AG04450 (cell line): Measurements from ENCODE around the gene ROCK2. TPM values are rescaled to one million over a fixed set of nuclear protein-coding genes. Genes with fewer than 3 reads are reported as not detected.

ENCODE experiments used
- CTCF ChIA-PET: fragments of 300-600, 350-600 bp; formaldehyde crosslinking; extraction: SDS; loops from one replicate; lab custom pipeline; 2022; ENCODE audit warnings: antibody characterized with exemption, inconsistent platforms; lab: Charles Lee
- POLR2A ChIA-PET: fragments of 350-600 bp; formaldehyde crosslinking; extraction: SDS; loops from one replicate; lab custom pipeline; 2021; ENCODE audit warnings: antibody characterized with exemption, inconsistent platforms; lab: Yijun Ruan, JAX
- DNase-seq: peaks from one replicate; pipeline ENCODE4 v3.0.0-alpha.2; 2011; ENCODE audit warnings: low read depth, low spot score
- H3K27ac ChIP-seq: one replicate; pipeline ENCODE4 v1.5.1; 2012; ENCODE audit warnings: low read depth, low read length, control low read depth
- H3K27me3 ChIP-seq: one replicate; pipeline ENCODE4 v1.6.0; 2012; ENCODE audit warnings: low read length; ENCODE audit not compliant: control insufficient read depth, insufficient read depth
- H3K4me3 ChIP-seq: 2 replicates; pipeline ENCODE4 v1.5.1; 2011; ENCODE audit warnings: mild to moderate bottlenecking, low read depth, low read length, control low read depth
- H3K9me3 ChIP-seq: 2 replicates; pipeline ENCODE4 v1.5.1; 2012; ENCODE audit warnings: low read length; ENCODE audit not compliant: control insufficient read depth, insufficient read depth
- CTCF ChIP-seq: IDR thresholded peaks from 2 replicates; pipeline ENCODE4 v1.5.1; 2011; ENCODE audit warnings: low read depth, low read length, control low read depth, inconsistent platforms
- polyA plus RNA-seq: library from polyadenylated mRNA; depleted of rRNA; stranded (reverse); fragments of >200 nt; gene quantifications from 2 replicates; pipeline ENCODE4 v1.2.3, GENCODE V29; 2011

ROCK2 gene
- polyA plus RNA-seq, 1 experiment: 28.2 TPM

GRCh38 chr2:11215407-11215806 is 129.0 kb downstream of the ROCK2 start:
- Histone ChIP-seq H3K9me3 (no peaks in the 10 kb centered on the region), H3K4me3 (no peak overlapping the region), H3K27me3 (no peaks in the 10 kb centered on the region), H3K27ac (no peak overlapping the region)
- ChIA-PET CTCF (interaction anchor here (0.5 to 4.5 kb wide), 10 partner anchors 17 to 369 kb away, joined by 3 to 26 read pairs (median 4); a partner anchor contains a TSS), POLR2A (no interaction called here)
- TF ChIP-seq CTCF: no peak
- no peak for DNase-seq

GRCh38 chr2:11214770-11215169 is 129.7 kb downstream of the ROCK2 start:
- CTCF ChIA-PET: interaction anchor here (4.5 kb wide), 1 partner anchor 82 kb away, joined by 26 read pairs; a partner anchor contains a TSS
- Histone ChIP-seq H3K27me3 (no peaks in the 10 kb centered on the region), H3K4me3 (no peak overlapping the region), H3K27ac (no peak overlapping the region), H3K9me3 (no peaks in the 10 kb centered on the region)
- POLR2A ChIA-PET: no interaction called here
- no peak for TF ChIP-seq CTCF
- no peak for DNase-seq

GRCh38 chr2:11213975-11214374 is 130.5 kb downstream of the ROCK2 start:
- DNase-seq: no peak
- TF ChIP-seq CTCF: no peak
- H3K4me3 ChIP-seq: no peak overlapping the region
- H3K9me3 ChIP-seq: no peaks in the 10 kb centered on the region
- no peak overlapping the region for H3K27ac ChIP-seq
- POLR2A ChIA-PET: no interaction called here
- H3K27me3 ChIP-seq: no peaks in the 10 kb centered on the region
- CTCF ChIA-PET: no interaction called here

- Histone ChIP-seq H3K4me3 (no peak overlapping the region), H3K27ac (no peak overlapping the region), H3K9me3 (no peaks in the 10 kb centered on the region), H3K27me3 (no peaks in the 10 kb centered on the region)
- CTCF ChIA-PET: interaction anchor here (1.3 kb wide), 1 partner anchor 22 kb away, joined by 5 read pairs; no protein-coding TSS in a partner anchor
- no peak for TF ChIP-seq CTCF
- peak; percentile 6 for DNase-seq
- POLR2A ChIA-PET: no interaction called here
Measured at GRCh38 chr2:11213090-11213638, 131.3 kb downstream of the ROCK2 start.

GRCh38 chr2:11212645-11213044 is 131.8 kb downstream of the ROCK2 start:
- Histone ChIP-seq H3K27ac (no peak overlapping the region), H3K4me3 (no peak overlapping the region), H3K27me3 (no peaks in the 10 kb centered on the region), H3K9me3 (no peaks in the 10 kb centered on the region)
- POLR2A ChIA-PET: interaction anchor here (0.5 kb wide), 1 partner anchor 62 kb away, joined by 3 read pairs; no protein-coding TSS in a partner anchor
- CTCF ChIA-PET: interaction anchor here (1.1 to 1.5 kb wide), 4 partner anchors 12 to 380 kb away, joined by 3 to 6 read pairs (median 4); a partner anchor contains a TSS
- no peak for DNase-seq
- no peak for TF ChIP-seq CTCF
